GM23338 (cell line): ENCODE data around the gene KLHDC8A. TPM values are rescaled to one million over a fixed set of nuclear protein-coding genes. Genes with fewer than 3 reads are reported as not detected.

ENCODE experiments used
- ATAC-seq: fragments of 200-7000 bp; cut with Tn5 transposase; 3 replicates; pipeline ENCODE4 v1.9.1; 2020
- DNase-seq: peaks from one replicate; pipeline ENCODE4 v3.0.0-alpha.2; 2015; ENCODE audit warnings: low spot score
- H2AFZ ChIP-seq: fragments of 200-600 bp; sonication (generic); 2 replicates; pipeline ENCODE4 v1.8.0; 2016; ENCODE audit warnings: antibody characterized with exemption, mild to moderate bottlenecking, moderate library complexity
- H3F3A ChIP-seq: fragments of 200-600 bp; sonication (generic); replicated peaks from 2 replicates; pipeline ENCODE4 v1.8.0; 2017; ENCODE audit warnings: antibody characterized with exemption, mixed run types, low read depth
- H3K27ac ChIP-seq: fragments of 200-600 bp; sonication (generic); 2 replicates; pipeline ENCODE4 v1.6.1; 2016; ENCODE audit warnings: low read depth
- H3K27me3 ChIP-seq: fragments of 200-600 bp; sonication (generic); 2 replicates; pipeline ENCODE4 v1.8.0; 2016; ENCODE audit warnings: mild to moderate bottlenecking, mixed run types, moderate library complexity; ENCODE audit not compliant: insufficient read depth
- H3K36me3 ChIP-seq: fragments of 200-600 bp; sonication (generic); 2 replicates; pipeline ENCODE4 v1.8.0; 2016; ENCODE audit warnings: mild to moderate bottlenecking; ENCODE audit not compliant: insufficient read depth
- H3K4me1 ChIP-seq: fragments of 200-600 bp; sonication (generic); 2 replicates; pipeline ENCODE4 v1.8.0; 2016; ENCODE audit warnings: mild to moderate bottlenecking, moderate library complexity; ENCODE audit not compliant: insufficient read depth
- H3K4me2 ChIP-seq: fragments of 200-600 bp; sonication (generic); 2 replicates; pipeline ENCODE4 v1.7.1; 2017; ENCODE audit warnings: mixed run types
- H3K4me3 ChIP-seq: fragments of 200-600 bp; sonication (generic); 2 replicates; pipeline ENCODE4 v1.6.1; 2016; ENCODE audit warnings: mixed run types
- H3K79me2 ChIP-seq: fragments of 200-600 bp; sonication (generic); replicated peaks from 2 replicates; pipeline ENCODE4 v1.8.0; 2017; ENCODE audit warnings: mild to moderate bottlenecking; ENCODE audit not compliant: insufficient read depth
- H3K9me2 ChIP-seq: fragments of 200-600 bp; sonication (generic); 2 replicates; pipeline ENCODE4 v1.8.0; 2017; ENCODE audit not compliant: insufficient read depth
- H4K20me1 ChIP-seq: fragments of 200-600 bp; sonication (generic); replicated peaks from 2 replicates; pipeline ENCODE4 v1.8.0; 2017; ENCODE audit warnings: mild to moderate bottlenecking; ENCODE audit not compliant: insufficient read depth
- H3K27ac Mint-ChIP-seq: 2 replicates; pipeline ENCODE4 v1.8.0; 2020; ENCODE audit warnings: inconsistent platforms, mild to moderate bottlenecking, moderate library complexity, mixed read lengths
- H3K27me3 Mint-ChIP-seq: 3 replicates; pipeline ENCODE4 v1.8.0; 2022; ENCODE audit warnings: low read depth, mild to moderate bottlenecking, moderate library complexity, mixed read lengths, inconsistent platforms; ENCODE audit not compliant: insufficient read depth, poor library complexity
- H3K36me3 Mint-ChIP-seq: 3 replicates; pipeline ENCODE4 v1.8.0; 2021; ENCODE audit warnings: low read depth, mild to moderate bottlenecking, inconsistent platforms, moderate library complexity, mixed read lengths
- H3K4me1 Mint-ChIP-seq: 3 replicates; pipeline ENCODE4 v1.8.0; 2020; ENCODE audit warnings: mild to moderate bottlenecking, inconsistent platforms, mixed read lengths
- H3K4me3 Mint-ChIP-seq: 3 replicates; pipeline ENCODE4 v1.8.0; 2021; ENCODE audit warnings: moderate library complexity, mild to moderate bottlenecking, inconsistent platforms, mixed read lengths
- H3K9me3 Mint-ChIP-seq: 3 replicates; pipeline ENCODE4 v1.8.0; 2020; ENCODE audit warnings: moderate library complexity, mild to moderate bottlenecking, inconsistent platforms, mixed read lengths
- CREB1 ChIP-seq: fragments of 250-450 bp; sonication (Bioruptor Pico); IDR thresholded peaks from 2 replicates; pipeline ENCODE4 v1.5.0; 2020; ENCODE audit warnings: low read depth, mild to moderate bottlenecking, moderate library complexity
- EZH2 ChIP-seq: fragments of 200-600 bp; sonication (generic); IDR thresholded peaks from one replicate; pipeline ENCODE4 v1.8.0; 2017; ENCODE audit warnings: antibody characterized with exemption, mild to moderate bottlenecking, low read depth; ENCODE audit not compliant: unreplicated experiment
- EZH2phosphoT487 ChIP-seq: fragments of 200-600 bp; sonication (generic); IDR thresholded peaks from one replicate; pipeline ENCODE4 v1.8.1; 2018; ENCODE audit warnings: antibody characterized with exemption; ENCODE audit not compliant: unreplicated experiment
- JUNB ChIP-seq: IDR thresholded peaks from one replicate; pipeline ENCODE4 v1.6.1; 2016; ENCODE audit warnings: antibody characterized with exemption; ENCODE audit not compliant: unreplicated experiment
- NANOG ChIP-seq: IDR thresholded peaks from 2 replicates; pipeline ENCODE4 v1.6.1; 2016; ENCODE audit warnings: antibody characterized with exemption, borderline replicate concordance
- POLR2AphosphoS5 ChIP-seq: IDR thresholded peaks from 2 replicates; pipeline ENCODE4 v1.6.1; 2016; ENCODE audit warnings: antibody characterized with exemption, low read depth
- STAT1 ChIP-seq: IDR thresholded peaks from one replicate; pipeline ENCODE4 v1.6.1; 2016; ENCODE audit warnings: antibody characterized with exemption; ENCODE audit not compliant: unreplicated experiment
- ZNF114 ChIP-seq: fragments of 250-450 bp; sonication (Bioruptor Pico); IDR thresholded peaks from 2 replicates; pipeline ENCODE4 v1.5.0; 2020; ENCODE audit warnings: mild to moderate bottlenecking, moderate library complexity
- ZNF331 ChIP-seq: fragments of 250-450 bp; sonication (Bioruptor Pico); IDR thresholded peaks from 2 replicates; pipeline ENCODE4 v1.5.0; 2020; ENCODE audit warnings: low read depth, mild to moderate bottlenecking, moderate library complexity
- polyA plus RNA-seq: library from polyadenylated mRNA; unstranded; fragments of >200 nt; fragmentation: Nextera tagmentation; extraction: Ambion mirVana; gene quantifications from 2 replicates; pipeline ENCODE4 v1.2.1, GENCODE V29; 2016
- total RNA-seq: library from RNA; depleted of rRNA; stranded (reverse); fragments of >200 nt; shearing (Covaris generic); gene quantifications from 2 replicates; pipeline ENCODE4 v1.2.3, GENCODE V29; 2014
- TF ChIP-seq, protein P1 (sequence below): IDR thresholded peaks from one replicate; pipeline ENCODE4 v1.6.1; 2018; ENCODE audit warnings: antibody characterized with exemption; ENCODE audit not compliant: unreplicated experiment
- TF ChIP-seq, protein P2 (sequence below): fragments of 250-450 bp; sonication (Bioruptor Pico); IDR thresholded peaks from 2 replicates; pipeline ENCODE4 v1.5.0; 2020; ENCODE audit warnings: mild to moderate bottlenecking, moderate library complexity
- TF ChIP-seq, protein P3 (sequence below): IDR thresholded peaks from 2 replicates; pipeline ENCODE4 v1.6.1; 2016; ENCODE audit warnings: antibody characterized with exemption
- TF ChIP-seq, protein P4 (sequence below), 2 experiments: fragments of 200-600 bp in 1 of 2; sonication (generic) in 1 of 2; conservative IDR thresholded peaks; 2 replicates each; pipeline versions ENCODE4 v1.5.1 to v1.6.1; 2016 to 2017; ENCODE audit warnings: antibody characterized with exemption in 2 of 2, low read depth in 2 of 2, mild to moderate bottlenecking in 2 of 2, moderate library complexity in 1 of 2

Gene KLHDC8A
- total and polyA plus RNA-seq, 2 experiments from 2014 or later, result 1.7 to 2.8 TPM

DNA sequence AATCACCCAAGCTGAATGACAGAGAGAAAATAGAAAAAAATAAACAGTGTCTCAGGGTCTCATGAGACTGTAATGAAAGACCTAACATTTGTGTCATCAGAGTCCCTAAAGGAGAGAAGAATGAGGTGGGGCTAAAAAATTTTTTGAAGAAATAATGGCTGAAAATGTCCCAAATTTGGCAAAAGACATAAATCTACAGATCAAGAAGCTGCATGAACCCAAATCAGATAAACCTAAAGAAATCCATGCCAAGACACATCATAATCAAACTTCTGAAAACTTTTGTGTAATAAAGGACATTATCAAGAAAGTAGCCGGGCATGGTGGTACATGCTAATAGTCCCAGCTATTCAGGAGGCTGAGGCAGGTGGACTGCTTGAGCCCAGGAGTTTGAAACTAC lies 35.9 kb upstream of the KLHDC8A start:
- H3K4me3 Mint-ChIP-seq, result no peak overlapping the region
- H3K27ac ChIP-seq, result no peak overlapping the region
- no peaks in the 10 kb centered on the region for H3K9me2 ChIP-seq
- no peak overlapping the region for H3K27ac Mint-ChIP-seq
- ATAC-seq, result no peak
- H2AFZ ChIP-seq, result no peak overlapping the region
- H3K4me1 ChIP-seq, result no peaks in the 10 kb centered on the region
- no peaks in the 10 kb centered on the region for H3K36me3 Mint-ChIP-seq
- no peaks in the 10 kb centered on the region for H3K36me3 ChIP-seq
- no peak for TF ChIP-seq JUNB
- no peak for TF ChIP-seq EZH2phosphoT487
- TF ChIP-seq EZH2, result no peak
- TF ChIP-seq, protein P1, sequence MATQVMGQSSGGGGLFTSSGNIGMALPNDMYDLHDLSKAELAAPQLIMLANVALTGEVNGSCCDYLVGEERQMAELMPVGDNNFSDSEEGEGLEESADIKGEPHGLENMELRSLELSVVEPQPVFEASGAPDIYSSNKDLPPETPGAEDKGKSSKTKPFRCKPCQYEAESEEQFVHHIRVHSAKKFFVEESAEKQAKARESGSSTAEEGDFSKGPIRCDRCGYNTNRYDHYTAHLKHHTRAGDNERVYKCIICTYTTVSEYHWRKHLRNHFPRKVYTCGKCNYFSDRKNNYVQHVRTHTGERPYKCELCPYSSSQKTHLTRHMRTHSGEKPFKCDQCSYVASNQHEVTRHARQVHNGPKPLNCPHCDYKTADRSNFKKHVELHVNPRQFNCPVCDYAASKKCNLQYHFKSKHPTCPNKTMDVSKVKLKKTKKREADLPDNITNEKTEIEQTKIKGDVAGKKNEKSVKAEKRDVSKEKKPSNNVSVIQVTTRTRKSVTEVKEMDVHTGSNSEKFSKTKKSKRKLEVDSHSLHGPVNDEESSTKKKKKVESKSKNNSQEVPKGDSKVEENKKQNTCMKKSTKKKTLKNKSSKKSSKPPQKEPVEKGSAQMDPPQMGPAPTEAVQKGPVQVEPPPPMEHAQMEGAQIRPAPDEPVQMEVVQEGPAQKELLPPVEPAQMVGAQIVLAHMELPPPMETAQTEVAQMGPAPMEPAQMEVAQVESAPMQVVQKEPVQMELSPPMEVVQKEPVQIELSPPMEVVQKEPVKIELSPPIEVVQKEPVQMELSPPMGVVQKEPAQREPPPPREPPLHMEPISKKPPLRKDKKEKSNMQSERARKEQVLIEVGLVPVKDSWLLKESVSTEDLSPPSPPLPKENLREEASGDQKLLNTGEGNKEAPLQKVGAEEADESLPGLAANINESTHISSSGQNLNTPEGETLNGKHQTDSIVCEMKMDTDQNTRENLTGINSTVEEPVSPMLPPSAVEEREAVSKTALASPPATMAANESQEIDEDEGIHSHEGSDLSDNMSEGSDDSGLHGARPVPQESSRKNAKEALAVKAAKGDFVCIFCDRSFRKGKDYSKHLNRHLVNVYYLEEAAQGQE, result no peak
- TF ChIP-seq CREB1 (CRISPR knock-in tag), result no peak
- no peak for TF ChIP-seq POLR2AphosphoS5
- no peak for TF ChIP-seq ZNF114 (CRISPR knock-in tag)
- TF ChIP-seq STAT1, result no peak
- TF ChIP-seq, protein P2, sequence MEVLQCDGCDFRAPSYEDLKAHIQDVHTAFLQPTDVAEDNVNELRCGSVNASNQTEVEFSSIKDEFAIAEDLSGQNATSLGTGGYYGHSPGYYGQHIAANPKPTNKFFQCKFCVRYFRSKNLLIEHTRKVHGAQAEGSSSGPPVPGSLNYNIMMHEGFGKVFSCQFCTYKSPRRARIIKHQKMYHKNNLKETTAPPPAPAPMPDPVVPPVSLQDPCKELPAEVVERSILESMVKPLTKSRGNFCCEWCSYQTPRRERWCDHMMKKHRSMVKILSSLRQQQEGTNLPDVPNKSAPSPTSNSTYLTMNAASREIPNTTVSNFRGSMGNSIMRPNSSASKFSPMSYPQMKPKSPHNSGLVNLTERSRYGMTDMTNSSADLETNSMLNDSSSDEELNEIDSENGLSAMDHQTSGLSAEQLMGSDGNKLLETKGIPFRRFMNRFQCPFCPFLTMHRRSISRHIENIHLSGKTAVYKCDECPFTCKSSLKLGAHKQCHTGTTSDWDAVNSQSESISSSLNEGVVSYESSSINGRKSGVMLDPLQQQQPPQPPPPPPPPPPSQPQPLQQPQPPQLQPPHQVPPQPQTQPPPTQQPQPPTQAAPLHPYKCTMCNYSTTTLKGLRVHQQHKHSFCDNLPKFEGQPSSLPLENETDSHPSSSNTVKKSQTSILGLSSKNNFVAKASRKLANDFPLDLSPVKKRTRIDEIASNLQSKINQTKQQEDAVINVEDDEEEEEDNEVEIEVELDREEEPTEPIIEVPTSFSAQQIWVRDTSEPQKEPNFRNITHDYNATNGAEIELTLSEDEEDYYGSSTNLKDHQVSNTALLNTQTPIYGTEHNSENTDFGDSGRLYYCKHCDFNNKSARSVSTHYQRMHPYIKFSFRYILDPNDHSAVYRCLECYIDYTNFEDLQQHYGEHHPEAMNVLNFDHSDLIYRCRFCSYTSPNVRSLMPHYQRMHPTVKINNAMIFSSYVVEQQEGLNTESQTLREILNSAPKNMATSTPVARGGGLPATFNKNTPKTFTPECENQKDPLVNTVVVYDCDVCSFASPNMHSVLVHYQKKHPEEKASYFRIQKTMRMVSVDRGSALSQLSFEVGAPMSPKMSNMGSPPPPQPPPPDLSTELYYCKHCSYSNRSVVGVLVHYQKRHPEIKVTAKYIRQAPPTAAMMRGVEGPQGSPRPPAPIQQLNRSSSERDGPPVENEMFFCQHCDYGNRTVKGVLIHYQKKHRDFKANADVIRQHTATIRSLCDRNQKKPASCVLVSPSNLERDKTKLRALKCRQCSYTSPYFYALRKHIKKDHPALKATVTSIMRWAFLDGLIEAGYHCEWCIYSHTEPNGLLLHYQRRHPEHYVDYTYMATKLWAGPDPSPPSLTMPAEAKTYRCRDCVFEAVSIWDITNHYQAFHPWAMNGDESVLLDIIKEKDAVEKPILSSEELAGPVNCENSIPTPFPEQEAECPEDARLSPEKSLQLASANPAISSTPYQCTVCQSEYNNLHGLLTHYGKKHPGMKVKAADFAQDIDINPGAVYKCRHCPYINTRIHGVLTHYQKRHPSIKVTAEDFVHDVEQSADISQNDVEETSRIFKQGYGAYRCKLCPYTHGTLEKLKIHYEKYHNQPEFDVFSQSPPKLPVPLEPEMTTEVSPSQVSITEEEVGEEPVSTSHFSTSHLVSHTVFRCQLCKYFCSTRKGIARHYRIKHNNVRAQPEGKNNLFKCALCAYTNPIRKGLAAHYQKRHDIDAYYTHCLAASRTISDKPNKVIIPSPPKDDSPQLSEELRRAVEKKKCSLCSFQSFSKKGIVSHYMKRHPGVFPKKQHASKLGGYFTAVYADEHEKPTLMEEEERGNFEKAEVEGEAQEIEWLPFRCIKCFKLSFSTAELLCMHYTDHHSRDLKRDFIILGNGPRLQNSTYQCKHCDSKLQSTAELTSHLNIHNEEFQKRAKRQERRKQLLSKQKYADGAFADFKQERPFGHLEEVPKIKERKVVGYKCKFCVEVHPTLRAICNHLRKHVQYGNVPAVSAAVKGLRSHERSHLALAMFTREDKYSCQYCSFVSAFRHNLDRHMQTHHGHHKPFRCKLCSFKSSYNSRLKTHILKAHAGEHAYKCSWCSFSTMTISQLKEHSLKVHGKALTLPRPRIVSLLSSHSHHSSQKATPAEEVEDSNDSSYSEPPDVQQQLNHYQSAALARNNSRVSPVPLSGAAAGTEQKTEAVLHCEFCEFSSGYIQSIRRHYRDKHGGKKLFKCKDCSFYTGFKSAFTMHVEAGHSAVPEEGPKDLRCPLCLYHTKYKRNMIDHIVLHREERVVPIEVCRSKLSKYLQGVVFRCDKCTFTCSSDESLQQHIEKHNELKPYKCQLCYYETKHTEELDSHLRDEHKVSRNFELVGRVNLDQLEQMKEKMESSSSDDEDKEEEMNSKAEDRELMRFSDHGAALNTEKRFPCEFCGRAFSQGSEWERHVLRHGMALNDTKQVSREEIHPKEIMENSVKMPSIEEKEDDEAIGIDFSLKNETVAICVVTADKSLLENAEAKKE, result no peak
- TF ChIP-seq, protein P3, sequence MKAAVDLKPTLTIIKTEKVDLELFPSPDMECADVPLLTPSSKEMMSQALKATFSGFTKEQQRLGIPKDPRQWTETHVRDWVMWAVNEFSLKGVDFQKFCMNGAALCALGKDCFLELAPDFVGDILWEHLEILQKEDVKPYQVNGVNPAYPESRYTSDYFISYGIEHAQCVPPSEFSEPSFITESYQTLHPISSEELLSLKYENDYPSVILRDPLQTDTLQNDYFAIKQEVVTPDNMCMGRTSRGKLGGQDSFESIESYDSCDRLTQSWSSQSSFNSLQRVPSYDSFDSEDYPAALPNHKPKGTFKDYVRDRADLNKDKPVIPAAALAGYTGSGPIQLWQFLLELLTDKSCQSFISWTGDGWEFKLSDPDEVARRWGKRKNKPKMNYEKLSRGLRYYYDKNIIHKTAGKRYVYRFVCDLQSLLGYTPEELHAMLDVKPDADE, result no peak
- TF ChIP-seq, protein P4, sequence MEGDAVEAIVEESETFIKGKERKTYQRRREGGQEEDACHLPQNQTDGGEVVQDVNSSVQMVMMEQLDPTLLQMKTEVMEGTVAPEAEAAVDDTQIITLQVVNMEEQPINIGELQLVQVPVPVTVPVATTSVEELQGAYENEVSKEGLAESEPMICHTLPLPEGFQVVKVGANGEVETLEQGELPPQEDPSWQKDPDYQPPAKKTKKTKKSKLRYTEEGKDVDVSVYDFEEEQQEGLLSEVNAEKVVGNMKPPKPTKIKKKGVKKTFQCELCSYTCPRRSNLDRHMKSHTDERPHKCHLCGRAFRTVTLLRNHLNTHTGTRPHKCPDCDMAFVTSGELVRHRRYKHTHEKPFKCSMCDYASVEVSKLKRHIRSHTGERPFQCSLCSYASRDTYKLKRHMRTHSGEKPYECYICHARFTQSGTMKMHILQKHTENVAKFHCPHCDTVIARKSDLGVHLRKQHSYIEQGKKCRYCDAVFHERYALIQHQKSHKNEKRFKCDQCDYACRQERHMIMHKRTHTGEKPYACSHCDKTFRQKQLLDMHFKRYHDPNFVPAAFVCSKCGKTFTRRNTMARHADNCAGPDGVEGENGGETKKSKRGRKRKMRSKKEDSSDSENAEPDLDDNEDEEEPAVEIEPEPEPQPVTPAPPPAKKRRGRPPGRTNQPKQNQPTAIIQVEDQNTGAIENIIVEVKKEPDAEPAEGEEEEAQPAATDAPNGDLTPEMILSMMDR (conservative IDR thresholded peaks at IDR 0.05; ENCODE audit: low read depth in 2 of 2), result no peak
- TF ChIP-seq NANOG, result no peak
- no peak for TF ChIP-seq ZNF331 (CRISPR knock-in tag)
- no peak for DNase-seq
- H3K4me1 Mint-ChIP-seq, result peaks cover 6% of the 10 kb centered on the region
- no peaks in the 10 kb centered on the region for H3F3A ChIP-seq
- H3K27me3 ChIP-seq, result no peaks in the 10 kb centered on the region
- peaks cover 3% of the 10 kb centered on the region; the same call in 1 of the 3 replicates for H3K9me3 Mint-ChIP-seq
- no peak overlapping the region for H3K4me2 ChIP-seq
- H4K20me1 ChIP-seq, result no peaks in the 10 kb centered on the region
- H3K79me2 ChIP-seq, result no peaks in the 10 kb centered on the region
- H3K27me3 Mint-ChIP-seq, result peaks cover 4% of the 10 kb centered on the region
- H3K4me3 ChIP-seq, result no peak overlapping the region
